ENCODE measurements around the gene TMEM151B.
A peak's percentile ranks its signal among the peaks of the same experiment; 100 is the strongest.

The TMEM151B gene

DNA sequence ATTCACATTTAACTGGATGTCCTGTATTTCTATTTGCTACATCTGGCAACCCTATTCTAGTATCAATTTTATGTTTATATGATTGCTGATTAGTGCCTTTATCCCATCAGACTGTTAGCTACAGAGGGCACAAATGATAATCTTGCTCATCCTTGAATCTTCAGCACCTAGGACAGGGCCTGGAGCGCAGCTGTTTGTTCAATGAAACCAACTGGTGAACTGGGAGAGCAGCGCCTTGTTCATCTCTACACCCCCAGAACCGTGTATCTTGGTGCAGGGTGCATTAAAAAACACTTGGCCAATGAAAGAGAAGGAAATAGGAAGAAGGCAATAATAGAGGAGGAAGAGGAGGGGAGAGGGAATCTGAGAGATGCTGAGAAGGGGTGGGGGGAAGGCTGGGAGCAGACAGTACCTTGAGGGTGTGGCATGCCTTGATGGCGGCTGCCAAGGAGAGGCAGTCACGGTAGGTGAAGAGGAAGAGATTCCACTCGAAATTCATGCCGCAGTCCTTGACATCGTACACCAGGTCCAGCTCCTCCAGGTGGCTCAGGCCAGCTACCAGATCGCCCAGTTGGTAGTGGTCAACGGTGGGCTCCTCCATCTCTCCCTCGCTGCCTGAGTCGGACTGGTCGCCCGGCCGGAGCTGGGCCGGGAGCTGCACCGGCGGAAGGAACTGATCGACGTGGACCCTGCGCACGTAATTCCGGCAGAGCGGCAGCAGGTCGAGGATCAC, 15.5 kb downstream of the TMEM151B start:
- no peak for DNase-seq

DNA sequence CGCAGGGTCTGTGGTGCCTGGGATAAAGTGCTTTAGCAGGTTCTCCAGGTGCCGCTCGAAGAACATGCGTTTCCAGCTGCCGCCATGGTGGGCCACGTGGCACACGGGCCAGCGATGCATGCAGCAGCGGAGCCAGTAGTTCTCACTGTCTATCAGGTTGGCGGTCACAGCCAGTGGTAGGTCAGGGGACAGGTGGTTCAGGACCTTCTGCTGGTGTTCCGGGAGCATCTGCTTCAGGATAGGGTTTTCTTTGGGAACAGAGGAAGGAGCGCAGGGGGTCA, 16.0 kb downstream of the TMEM151B start:
- no peak for DNase-seq

DNA sequence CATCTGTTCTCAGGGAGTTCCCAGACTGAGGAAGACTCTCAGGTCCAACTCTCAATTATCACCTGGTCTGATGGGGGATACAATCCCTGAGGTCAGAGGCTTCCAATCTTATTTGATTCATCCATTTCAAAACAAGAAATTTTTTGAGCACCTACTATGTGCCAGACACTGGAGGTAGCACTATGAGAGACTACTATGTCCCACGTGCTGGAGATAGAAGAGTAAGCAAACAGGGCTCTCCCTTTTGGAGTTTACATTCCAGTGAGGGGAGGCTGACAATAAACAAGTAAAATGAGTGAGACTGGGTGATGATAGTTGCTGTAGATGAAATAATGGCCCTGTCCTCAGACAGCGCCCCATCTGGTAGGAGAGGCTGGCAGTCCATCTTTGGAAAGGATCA, 16.5 kb downstream of the TMEM151B start:
- DNase-seq = no peak

DNA sequence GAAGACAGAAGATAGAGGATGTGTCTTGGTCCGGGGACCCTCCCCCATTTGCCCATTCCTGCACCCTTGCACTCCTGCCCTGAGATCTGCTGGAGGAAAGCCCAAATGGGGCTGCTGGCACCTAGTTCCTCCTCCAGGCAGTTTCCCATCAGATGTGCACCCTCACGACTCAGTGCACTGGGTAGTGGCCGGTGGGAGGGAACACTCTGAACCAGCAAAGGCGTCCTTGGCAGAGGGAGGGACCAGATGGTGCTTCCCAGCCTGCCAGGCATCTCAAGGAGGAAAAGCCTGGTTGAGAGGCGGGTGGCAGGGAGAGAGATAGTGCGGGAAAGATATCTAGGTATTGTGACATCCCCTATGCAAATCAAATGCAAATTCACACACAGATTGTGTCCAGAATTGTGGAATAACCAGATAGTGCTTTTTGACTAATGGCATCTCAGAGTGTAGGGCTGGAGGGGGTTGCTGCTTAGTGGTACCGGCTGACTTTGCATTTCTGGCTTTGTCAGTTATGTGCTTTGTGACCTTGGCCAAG, 19.5 kb downstream of the TMEM151B start:
- peak; percentile 43 for DNase-seq

DNA sequence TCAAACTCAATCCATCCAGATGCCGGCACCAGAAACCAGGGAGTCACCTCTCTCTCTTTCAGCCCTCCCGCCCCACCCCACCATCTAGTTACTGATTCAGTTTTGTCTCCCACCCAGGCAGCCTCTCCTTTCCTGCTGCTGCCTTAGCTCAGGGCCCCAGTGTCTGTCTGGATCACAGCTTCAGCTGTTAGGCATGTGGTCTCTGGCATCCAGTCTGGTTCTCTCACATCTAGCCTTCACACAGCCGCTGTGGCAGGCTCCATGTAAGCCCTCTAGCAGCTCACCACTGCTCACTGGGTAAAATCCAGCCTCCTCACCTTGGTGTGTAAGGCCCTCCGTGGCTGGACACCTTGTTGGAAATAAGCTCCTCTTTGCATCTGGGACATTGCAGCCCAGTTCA, 21.6 kb downstream of the TMEM151B start:
- no peak for DNase-seq

DNA sequence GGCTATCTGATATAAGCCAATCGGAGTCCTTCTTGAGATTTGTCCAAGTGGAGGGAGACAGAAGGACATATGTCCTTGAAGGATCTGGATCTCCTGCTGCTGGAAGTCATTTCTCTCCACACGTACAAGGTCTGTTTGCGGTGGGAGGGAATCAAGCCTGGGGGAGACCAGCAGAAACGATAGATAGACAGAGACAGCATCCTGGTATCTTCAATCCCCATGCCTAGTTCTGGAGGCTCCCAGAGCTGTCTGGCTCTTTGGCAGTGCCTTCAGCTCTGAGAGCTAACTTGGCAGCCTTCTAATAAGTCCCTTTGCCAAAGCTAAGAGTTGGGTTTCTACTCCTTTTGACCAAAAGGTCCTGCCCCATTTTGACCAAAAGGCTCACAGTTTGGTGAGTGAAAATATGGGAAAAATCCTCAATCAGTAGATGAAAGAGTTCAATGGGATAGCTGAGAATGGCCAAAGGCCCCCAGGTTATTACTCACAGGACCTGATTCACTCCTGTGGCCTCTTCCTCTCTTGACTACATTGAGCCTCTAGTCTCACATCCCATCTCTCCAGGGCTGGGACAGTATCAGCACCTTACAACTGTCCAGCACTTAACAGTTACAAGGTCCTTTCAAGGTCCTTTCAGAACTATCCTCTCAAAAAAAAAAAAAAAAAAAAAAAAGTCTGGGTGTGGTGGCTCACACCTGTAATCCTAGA, 22.6 kb downstream of the TMEM151B start:
- DNase-seq = no peak

DNA sequence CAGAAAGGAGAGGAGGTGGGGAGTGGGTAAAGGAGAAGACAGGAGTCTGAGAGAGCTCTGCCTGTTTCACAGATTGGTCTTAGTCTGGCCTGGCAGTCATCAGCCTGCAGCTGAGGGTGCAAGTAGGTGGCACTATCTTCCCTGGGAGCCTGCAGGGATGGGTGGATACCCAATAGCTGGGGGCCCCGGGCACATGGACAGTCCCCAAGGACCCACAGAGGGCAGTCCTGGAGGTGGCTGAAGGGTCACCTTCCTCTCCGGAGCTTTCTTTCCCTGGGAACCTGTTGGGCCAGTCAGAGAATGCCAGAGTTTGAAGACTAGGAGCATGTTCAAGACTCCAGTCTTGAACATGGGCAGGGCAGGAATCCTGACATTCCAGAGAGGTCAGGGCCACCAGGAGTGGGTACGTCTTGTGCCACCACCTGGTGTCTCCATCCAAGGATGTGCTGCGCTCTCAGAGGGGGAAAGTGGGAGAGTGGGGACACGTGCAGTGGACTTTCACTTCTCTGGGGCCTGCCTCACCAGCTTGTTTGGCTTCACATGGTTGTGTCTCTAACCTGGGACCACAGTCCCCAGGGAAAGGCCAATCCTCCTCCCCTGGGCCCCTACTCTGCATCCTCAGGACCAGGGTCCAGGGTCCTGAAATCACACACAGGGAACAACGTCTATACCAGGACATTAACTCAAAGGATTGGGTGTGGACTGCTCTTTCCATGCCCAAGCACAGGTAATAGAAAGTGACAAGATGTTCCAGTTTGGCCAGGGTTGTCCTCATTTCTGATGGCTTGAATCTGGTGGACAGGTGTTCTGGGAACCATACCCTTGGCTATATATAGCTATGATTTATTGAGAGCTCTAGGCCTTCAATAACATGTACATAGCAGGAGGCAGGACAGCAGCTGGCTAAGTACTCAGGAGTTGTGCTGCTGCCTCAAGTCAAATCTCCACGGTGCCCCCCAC, 24.9 kb downstream of the TMEM151B start:
- DNase-seq = no peak

DNA sequence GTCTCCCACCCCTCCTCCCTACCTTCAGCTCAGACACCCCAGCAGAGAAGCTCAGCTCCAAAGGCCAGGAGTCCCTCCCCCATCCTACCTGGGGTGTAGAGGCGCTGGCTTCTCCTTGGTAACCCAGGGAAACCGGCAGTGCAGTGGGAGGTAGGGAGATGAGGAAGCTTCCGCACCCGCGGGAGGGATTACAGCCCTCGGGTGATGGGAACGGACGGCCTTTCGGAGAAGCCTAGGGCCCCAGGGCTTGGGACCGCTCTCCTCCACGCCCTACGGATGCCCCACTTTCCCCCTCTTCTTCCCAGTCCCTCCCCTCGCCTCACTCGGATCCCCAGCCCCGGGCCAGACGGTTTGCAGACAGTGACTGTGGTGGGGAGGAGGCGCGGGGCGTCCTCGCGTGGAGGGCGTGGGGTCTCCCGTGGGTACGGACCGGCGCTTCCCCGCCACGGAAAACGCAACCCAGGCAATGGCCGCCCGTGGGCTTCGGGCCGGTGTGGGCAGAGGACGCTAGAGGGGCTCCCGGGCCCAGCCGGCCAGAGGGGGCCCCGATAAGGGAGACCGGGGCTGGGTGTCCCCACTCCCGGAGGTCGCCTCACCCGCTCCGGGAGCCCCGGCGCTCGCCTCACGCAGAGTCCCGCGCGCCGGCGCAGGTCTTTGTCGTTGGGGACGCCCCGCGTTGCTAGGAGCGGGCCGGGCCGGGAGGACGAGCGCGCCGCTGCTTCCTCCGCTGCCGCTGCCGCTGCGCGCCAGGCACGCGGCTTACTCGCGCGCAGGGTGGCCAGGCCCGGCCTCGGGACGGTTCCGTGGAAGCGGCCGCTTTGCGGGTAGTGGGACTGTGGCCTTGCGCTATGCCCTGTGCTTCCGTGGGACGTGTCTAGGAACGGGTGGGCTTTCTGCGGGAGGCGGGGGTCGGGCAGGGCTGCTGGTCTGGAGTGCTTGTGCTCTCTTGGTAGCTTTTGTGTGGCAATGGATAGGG, 27.1 kb downstream of the TMEM151B start:
- DNase-seq = no peak

DNA sequence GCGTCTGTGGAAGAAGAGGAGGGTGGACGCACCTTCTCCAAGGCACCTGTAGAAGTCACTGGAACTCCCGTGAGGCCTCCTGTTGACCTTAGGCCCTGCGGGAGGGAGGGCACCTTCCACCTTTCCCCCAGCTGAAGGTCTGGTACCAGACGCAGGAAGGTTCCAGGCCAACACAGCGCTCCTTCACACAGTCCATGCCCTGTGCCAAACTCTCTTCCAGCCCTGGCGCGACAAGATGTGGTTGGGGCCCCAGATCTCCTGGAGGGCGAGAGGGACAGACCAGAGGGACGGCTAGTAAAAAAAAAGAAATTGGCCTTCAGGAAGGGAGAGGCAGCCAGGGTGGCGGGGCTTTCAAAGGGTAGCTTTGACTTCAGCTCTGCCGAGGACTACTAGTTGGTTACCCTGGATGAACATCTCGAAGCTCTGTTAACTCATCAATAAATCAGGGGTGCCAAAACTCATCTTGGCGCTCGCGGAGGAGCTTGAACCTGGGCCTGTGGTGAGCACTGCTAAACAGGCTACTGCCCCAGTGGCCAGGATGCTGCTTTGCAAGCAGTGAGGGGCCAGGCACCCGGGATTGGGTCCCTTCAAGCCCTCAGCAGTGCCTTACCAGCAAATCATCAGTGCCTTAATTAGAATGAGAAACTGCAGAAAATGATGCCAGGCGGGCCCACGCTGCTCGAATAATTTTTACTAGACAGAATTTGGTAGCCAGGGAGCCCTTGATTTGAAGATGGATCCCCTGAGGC, 28.0 kb downstream of the TMEM151B start:
- DNase-seq = no peak

DNA sequence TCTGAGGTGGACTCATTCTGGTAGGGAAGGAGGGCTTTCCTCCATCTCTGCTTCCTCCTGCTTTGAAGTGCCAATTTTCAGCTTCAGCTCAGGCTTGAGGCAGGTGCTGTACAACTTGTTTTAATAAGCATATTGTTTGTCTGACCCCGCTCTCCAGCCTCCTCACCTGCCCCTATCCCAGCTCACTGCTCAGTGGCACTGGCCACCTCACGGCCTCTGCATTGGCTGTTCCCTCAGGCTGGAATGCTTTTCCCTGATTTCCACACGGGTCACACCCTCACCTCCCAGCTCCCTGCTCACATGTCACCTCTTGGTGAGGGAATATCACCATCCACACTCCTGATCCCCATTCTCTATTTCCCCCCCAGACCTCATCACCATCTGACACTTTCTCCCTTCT, 28.6 kb downstream of the TMEM151B start:
- no peak for DNase-seq

DNA sequence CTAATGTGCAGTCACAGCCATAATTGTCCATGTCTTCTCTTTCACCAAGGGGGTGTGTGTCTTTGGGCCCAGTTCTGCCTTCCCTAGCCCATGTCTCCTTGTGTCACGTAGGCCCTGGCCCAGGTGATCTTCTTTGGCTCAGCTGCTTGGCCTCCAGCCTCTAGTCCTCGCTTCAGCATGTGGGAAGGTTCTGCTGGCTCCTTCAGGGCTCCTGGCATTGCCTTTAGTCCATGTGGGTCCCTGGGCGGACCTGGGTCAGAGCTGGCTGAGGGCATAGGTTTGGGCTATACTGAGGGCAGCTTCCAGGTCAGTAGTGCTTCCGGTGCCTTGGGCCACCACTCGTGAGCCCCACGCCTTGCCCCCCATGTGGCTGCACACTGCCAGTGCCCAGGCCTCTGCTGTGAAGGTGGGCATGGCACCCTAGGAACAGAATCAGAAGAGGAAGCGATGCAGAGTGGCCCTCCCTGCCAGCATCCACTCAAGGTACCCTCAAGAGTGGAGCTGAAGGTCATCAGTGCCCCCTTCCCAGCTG, 30.1 kb downstream of the TMEM151B start:
- no peak for DNase-seq

DNA sequence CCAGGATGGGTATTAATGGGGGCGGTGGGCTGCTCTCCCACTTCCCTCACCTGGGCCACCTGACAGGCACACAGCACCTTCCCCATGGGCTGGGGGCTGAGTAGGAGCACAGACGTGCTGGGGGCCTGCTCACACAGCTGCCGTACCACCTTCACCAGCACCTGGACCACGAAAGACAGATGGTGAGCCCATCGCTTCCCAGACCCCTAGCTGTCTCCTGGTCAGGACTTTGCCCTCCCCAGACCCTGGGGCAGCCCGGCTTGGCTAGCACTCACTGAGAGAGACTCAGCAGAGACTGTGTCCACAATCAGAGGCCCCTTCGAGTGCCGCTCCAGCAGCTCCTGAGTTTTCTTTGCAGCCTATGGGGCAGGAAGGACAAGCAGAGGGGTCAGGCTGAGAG, 30.9 kb downstream of the TMEM151B start:
- DNase-seq = no peak

DNA sequence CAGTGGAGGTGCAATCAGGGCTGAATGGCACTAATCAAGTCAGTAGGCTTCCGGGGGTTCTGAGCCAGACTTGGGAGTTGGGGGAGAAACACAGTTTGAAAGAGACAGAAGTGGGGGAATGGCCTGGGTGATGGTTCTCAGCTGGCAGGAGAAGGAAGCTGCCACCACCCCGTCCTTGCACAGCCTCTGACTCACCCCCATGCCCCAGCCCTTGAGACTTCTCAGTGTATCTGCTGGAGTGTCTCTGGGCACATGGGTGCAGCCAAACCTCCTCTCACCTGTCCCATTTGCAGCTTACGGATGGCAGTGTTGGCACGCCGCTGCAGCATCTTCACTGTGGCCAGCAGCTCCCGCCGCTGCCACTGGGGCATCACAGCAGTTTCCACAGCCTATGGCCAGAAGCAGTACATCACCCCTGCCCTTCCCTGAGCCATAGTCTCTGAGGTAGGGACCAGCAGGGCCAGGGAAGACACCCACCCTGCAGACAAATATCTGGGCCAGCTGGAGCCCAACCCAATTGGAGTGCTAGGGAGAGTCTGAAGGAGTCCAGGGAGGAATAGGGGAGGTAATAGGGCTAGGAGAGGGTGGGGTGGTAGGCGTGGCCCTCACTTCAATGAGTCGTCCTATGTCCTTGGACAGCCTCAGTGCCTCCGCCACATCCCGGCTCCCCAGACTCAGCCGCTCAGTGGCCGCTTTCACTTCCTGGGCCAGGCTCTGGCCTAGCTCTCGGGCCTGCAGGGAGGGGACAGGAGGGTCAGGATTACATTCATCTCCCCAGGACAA, 31.7 kb downstream of the TMEM151B start:
- DNase-seq = no peak

DNA sequence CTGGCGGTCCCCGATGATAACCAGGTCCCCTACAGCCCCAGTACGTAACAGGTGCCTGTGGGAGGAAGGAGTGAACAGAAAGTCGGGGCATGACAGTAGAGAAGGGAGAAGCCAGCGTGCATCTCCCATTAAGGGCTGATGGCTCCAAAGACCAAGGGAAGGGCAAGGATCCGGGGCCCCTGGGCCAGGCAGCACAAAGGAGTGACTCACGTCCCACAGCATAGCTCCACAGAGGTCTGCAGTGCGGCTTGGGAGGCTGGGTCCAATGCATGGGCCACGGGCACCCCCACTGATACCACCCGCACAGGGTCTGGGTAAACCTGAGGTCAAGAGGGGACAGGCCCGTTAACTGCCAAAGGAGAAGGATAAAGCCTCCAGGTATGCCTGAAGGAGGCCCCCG, 32.6 kb downstream of the TMEM151B start:
- DNase-seq = no peak

DNA sequence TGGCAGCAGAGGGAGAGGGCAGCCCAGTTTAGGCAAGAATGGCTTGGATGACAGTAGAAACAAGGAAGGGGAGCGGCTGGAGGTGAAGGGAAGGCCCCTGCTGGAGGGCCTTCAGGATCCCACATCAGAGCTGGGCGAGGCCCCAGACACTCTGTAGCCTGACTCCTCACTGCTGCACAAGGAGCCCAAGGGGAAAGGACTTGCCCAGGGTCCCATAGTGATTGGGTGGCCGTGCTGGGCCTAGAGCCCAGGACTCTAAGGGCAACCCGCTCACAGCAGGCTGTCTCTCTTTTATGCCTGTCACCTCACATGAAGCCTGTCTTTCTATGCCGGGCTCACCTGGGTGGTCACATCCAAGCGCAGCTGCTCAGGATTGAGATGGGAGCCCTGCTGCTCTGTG, 33.6 kb downstream of the TMEM151B start:
- no peak for DNase-seq

DNA sequence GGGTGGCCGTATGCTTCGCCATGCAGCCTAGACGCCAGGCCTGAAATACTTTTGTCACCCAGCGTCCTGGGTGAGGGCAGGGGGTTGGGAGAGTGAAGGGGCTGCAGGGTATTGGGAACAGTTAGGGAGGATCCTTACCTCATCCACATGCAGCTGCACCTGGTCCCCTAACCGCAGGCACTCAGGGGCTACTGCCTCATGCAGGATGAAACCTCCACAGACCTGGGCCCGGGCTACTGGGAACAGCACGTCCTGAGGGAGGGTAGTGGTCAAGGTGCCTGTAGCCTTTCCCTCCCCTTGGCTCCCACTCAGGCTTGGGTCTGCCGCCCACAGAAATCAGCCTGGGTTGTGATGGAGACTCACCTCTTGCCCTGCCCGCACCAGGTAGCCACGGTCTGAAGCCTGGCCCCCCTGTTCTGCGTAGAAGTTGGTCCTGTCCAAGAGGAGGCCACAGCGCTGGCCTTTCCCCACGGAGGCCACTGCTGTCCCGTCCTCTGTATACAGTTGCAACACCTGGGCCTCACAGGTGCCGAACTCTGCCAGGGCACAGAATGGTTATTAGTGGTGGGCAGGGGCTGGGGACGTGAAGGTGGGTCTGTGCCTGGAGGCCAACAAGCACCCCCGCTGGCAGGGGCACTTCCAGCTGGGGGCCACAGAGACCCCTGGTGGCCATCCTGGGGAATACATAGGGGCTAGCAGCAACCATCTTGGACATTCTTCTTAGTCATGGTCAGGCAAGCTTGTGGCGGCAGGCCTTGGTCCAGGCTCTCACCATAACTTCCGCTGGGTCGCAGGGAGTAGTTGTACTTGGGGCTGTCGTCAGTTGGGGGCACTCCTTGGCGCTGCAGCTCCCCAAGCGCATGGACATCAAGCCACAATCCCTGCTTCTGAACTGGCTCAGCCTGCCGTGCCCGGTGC, 34.3 kb downstream of the TMEM151B start:
- no peak for DNase-seq

DNA sequence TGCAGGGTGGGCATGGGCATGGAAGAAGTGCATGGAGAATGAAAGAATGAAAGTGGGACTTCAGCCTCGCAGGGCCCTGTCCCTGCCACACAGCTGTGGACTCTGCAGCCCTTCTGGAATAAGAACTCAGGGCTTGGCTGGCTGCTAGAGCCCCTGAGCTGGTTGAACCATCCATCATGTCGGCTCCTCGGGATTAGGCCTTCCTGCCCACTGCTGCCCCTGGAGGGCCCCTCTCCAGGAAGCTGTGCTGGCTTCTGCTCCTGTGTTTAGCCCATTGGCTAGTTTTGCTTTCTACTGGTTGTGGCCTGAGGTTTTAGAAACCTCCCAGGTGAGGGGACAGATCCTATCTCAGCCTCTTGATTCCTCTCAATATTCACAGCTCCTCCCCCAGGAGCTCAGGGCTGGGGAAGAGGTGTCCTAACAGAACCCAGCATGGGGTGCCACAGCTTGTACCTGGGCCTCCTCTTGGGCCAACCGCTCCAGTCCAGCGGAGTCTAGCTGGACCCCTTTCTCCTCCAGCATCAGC, 35.0 kb downstream of the TMEM151B start:
- no peak for DNase-seq

DNA sequence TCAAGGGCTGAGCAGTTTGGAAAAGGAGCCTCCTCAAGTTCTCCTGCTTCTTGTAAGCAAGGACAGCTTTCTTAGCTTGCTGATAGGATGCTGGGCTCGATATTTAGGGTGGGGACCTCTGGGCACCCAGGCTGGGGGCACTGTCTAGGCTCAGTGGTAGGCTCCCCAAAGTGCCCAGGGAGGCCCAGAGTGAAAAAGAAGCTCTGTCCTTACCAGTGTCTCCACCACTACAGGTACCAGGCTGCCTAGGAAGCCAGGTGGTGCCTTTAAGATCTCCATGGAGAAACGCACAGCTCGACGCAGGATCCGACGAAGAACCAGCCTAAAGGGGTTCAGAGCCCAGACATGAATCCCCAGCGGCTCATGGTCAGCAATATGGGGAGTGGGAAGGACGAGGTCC, 36.5 kb downstream of the TMEM151B start:
- DNase-seq = no peak

DNA sequence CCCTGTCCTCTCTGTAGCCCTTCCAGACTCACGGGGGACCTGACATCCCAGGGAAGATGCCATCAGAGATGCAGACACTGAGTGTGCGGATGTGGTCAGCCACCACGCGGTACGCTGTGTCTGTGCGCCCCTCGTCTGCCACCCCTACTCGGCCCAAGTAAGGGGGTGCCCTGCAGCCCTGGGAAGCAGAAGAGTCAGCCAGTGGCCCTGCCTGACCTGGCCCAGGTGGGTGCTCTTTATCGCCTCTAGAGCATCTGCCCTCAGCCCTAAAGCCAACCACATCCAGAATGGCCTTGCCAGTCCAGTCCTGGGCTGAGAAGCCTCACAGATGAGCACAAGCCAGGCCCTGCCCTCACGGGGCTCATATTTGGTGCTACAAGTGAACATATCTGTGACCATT, 37.0 kb downstream of the TMEM151B start:
- DNase-seq = no peak
